Embryonic facial prominence (tissue), 1 donor: ENCODE results near the gene KNDC1.
"Not testable (repeated sequence)": the region's sequence is repeated elsewhere in the genome, so short reads cannot be mapped to it uniquely, and the experiment has no call there.

Experiments
- DNase-seq: peaks from one replicate; pipeline ENCODE4 v3.0.0-alpha.2; 2016; ENCODE audit errors: extremely low spot score

The KNDC1 gene

DNA sequence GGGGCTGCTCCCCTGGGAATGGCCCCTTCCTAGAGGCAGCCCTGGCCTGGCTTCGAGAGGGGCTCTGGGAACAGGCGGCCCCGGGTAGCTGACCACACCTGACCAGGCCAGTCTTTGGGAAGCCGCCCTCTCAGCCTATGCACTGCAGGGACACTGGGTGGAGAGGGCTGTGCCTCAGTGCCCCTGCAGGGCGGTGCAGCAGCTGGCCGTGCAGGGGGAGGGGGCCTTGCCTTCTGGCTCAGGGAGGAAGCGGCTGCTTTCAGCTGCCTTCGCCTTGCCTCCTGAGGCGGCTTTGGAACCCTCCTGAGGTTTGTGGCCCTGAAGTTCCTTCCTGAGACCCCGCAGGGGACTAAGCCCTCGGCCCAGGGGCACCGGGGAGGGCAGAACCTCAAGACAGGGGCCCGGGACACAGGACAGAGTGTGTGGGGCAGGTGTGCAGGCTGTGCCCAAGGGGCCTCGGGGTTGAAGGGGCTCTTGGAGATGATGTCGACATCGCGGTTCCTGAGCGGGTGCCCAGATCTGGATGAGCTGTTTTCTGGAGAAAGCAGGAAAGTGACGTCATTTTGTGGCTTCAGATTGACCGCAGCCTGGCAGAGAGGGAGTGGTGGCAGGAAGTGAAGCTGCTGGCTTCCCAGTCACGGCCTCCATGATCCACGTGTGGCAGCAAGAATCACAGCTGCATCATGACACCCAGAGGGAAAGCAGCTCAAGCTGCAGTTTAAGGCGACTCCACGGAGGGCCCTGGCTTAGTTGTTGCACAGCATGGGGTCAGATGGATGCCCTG, 99.0 kb downstream of the KNDC1 start:
- peak; percentile 20 for DNase-seq

DNA sequence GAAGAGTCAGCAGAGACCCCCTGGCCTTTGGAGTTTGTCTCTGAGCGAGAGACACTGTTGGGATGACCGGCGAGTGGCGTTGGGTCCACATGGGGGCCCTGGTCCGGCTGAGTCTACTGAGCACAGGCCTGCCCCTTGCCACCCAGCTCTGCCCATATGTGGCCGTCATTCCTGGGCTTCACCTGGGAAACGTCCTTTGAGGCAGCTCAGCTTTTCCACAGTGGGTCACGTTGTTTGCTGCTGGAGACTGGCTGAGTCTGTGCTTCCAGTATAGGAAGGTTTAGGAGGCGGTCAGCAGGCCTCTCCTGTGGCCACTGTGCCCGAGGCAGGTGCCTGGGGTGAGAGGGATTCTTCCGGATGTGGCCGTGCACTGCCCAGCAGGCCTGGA, 99.6 kb downstream of the KNDC1 start:
- DNase-seq: no peak

- no peak for DNase-seq
These were observed 101.1 kb downstream of the KNDC1 start for GRCh38 chr10:133260895-133261725.

DNA sequence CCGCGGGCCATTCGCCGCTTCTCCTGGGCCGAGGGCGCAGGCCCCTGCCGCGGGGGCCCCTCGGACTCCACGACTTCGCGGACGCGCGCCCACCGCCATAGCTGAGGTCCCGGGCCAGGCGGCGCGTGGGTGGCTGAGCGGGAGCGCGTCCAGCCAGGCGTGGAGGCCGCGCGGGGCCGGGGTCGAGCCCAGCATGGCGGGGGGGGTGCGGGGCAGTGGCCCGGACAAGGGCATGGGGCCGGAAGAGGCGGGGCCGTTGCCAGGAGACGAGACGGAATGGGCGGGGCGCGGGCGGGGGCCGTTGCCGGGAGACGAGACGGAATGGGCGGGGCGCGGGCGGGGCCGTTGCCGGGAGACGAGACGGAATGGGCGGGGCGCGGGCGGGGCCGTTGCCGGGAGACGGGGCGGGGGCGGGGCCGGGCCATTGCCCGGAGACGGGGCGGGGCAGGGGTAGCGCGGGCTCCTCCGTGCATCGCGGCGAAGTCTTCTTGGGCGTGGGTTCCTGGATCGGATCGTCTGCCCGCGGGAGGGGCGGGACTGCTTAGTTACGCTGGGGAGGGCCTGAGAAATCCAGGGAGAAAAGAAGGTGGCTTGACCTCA, 101.8 kb downstream of the KNDC1 start:
- DNase-seq: no peak

DNA sequence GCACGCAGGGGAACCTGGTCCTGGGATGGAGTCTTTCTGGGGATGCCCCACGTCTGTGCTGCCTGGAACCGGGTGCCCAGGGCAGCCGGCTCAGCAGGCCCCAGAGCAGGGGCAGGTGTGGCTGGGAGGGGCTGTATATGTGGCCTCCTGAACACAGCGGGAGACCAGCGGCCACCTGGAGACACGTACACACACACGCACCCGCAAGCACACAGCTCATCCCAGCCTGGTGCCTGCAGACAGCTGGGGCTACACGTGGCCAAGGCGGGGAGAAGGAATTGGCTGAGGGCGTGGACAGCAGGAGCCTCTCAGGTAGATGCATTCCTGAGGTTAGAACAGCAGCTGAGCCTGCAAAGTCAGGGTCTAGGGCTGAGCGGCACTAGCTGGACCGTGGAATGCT, 102.7 kb downstream of the KNDC1 start:
- DNase-seq: no peak

DNA sequence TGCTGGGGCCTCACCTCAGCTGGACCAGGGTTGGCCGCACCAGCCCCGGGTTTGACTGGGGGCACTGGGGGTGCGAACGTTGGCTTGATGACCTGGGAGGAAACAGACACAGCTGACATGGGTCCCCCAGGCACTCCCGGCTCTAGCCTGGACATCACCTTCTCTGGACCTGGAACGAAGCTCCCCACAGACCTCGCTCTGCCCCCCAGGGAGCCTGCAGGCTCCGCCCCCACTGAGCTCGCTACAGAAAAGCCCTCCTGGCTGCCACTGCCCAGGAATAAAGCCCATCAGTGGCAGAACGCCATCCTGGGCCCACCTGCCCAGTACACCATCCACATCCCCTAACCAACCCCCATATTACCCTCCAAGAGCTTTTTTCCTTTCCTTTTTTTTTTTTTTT, 103.7 kb downstream of the KNDC1 start:
- no peak for DNase-seq

DNA sequence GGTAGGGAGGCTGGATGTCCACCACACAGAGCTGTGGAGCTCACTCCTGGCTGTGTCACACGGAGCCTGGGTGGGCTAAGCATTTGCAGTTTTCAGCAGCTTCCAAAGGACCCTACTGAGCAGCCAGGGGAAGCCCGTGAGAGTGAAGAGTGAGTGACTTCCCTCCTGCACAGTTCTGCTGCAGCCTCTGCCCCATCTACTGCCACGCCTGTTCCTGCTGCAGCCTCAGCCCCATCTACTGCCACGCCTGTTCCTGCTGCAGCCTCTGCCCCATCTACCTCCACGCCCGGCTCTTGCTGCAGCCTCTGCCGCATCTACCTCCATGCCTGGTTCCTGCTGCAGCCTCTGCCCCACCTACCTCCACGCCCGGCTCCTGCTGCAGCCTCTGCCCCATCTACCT, 104.4 kb downstream of the KNDC1 start:
- no peak for DNase-seq

DNA sequence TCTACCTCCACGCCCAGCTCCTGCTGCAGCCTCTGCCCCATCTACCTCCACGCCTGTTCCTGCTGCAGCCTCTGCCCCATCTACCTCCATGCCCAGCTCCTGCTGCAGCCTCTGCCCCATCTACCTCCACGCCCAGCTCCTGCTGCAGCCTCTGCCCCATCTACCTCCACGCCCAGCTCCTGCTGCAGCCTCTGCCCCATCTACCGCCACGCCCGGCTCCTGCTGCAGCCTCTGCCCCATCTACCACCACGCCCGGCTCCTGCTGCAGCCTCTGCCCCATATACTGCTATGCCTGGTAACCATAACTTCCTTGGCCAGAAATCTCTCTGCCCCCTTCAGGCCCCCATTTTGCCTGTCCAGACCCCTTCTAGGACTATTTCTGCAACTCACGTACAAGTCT, 105.0 kb downstream of the KNDC1 start:
- not testable (repeated sequence) for DNase-seq

GRCh38 chr10:133266056-133266795, 106.2 kb downstream of the KNDC1 start:
- no peak for DNase-seq

DNA sequence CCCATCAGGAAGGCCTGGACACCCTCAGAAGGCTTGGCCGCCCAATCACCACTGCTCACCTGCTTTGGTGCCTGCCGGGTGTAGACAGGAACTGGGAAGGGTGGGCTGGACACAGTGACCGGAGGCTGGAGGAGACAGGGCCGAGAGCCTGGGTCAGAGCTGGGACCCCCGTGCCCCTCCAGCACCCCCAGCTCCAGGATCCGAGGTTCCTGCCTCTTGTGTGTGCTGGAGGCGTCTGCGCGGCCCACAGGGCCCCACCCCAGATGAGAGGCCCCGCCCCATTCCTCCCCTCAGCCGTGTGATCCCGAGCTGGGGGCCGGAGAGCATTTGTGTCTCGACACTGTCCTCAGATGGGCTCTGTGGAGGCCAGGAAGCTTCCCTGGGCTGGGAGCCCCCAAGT, 107.3 kb downstream of the KNDC1 start:
- DNase-seq: no peak

DNA sequence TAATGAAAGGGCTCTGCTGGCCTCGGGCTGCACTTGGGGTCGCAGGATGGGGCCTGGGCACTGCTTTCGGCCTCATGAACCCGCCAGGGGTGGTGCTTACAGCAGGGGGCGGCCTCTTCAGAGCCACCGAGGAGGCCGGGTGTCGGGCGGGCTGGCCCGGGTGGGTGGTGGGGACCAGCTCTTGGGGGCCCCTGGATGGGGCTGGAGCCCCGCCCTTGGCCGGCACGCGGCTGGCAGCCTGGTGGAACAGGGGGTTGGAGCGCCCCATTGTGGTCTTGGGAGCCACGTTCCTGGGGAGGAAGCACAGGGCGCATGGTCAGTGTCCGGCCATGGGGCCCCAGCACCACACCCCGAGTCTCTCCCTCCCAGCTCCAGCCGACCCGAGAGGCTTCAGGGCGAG, 107.8 kb downstream of the KNDC1 start:
- DNase-seq: no peak

GRCh38 chr10:133268532-133268931, 108.5 kb downstream of the KNDC1 start:
- DNase-seq: no peak

- DNase-seq: no peak
These were observed 109.3 kb downstream of the KNDC1 start for GRCh38 chr10:133269367-133269766.

DNA sequence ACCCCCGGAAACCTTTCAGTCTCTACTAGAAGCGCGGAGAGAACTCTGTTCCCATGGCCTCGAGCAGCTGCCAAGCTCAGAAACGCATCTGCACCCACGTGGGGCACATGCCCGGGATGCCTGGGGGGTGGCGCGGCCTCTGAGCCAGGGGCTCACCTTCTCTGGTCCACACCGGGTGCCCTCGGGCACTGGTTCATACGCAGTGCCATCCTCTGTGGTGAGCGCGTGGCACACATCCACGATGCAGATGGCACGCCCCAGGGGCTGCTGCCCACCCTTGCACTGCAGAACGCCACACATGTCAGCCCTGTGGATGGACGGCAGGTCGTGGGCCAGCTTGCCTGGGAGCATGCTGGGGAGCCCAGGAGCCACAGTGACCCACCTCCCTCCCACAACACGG, 110.2 kb downstream of the KNDC1 start:
- no peak for DNase-seq

GRCh38 chr10:133270773-133271297, 110.8 kb downstream of the KNDC1 start:
- no peak for DNase-seq

DNA sequence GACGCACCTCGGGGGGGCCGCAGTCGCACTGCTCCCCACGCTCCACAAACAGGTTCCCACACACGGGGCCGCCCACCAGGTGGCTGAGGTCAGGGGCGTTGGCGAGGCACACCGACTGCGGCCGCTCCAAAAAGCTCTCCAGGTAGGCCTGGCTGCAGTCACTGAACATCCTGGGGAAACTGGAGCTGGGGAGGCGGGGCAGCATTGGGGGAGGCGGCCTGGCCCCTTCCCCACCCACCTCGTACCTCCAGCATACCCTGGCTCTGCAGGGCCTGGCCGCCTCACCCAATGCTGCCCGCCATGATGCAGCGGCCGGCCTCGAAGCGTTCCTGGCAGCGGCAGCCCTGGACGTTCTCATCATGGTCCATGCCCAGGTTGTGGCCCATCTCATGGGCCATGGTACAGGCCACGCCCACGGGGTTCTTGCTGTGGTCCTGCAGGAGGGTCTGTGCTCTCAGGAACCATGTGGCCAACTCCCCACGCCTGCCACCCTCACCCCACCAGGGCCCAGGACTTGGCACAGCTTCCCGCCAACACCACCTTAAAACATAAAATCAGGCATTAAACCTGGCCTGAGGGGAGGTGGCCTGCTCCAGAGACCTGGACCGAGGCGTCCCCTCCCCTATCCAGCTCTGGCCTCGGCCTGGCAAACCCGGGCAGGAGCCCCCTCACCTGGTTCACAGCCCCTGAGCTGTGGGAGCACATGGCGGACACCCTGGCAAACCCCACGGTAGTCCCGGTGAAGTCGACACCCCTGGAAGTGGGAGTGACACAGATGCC, 111.7 kb downstream of the KNDC1 start:
- no peak for DNase-seq

- no peak for DNase-seq
These were observed 112.4 kb downstream of the KNDC1 start for GRCh38 chr10:133272301-133272963.

- DNase-seq: no peak
These were observed 113.0 kb downstream of the KNDC1 start for GRCh38 chr10:133272964-133273420.

DNA sequence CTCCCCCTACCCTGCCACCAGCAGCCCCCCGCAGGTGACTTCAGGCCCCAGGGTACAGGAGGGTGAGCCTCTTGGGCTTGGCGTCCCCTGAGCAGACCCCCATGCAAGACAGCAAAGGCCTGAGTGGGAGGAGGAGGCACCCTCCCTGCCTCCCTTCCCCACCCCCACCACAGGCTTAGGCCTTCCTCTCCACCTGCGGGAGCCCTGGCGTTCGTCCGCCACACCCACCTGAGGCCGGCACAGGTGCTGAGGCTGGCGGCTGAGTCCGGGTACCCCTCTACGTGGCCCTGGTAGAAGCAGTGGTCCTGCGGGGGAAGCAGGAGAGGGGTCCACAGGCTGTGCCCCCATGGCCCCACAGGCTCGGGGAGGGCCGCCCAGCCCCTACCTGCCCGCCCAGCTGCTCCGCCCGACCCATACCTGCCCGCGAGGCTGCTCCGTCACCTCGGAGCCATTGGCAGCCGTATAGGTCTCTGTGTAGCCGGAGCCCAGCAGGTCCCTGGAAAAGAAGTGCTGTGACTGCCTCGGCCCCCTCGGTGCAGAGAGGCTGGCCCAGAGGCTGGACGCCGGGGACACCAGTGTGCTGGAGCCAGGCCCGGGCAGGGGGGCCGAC, 113.6 kb downstream of the KNDC1 start:
- no peak for DNase-seq
